HG03159 (cell line): ENCODE data around the gene MMP8.
"Not testable (repeated sequence)": the region's sequence is repeated elsewhere in the genome, so short reads cannot be mapped to it uniquely, and the experiment has no call there.

ENCODE experiments used
- ATAC-seq: cut with Tn5 transposase; IDR thresholded peaks from one replicate; pipeline ENCODE4 v1.9.1; 2021; ENCODE audit warnings: mild to moderate bottlenecking, moderate library complexity; ENCODE audit not compliant: unreplicated experiment

MMP8 gene, protein sequence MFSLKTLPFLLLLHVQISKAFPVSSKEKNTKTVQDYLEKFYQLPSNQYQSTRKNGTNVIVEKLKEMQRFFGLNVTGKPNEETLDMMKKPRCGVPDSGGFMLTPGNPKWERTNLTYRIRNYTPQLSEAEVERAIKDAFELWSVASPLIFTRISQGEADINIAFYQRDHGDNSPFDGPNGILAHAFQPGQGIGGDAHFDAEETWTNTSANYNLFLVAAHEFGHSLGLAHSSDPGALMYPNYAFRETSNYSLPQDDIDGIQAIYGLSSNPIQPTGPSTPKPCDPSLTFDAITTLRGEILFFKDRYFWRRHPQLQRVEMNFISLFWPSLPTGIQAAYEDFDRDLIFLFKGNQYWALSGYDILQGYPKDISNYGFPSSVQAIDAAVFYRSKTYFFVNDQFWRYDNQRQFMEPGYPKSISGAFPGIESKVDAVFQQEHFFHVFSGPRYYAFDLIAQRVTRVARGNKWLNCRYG

GRCh38 chr11:102724904-102725500 lies at the start of gene MMP8:
Gene MMP8 (minus strand): TSS chr11:102724954. CDS start chr11:102724855, 99 bp downstream.
- ATAC-seq, result no peak

DNA sequence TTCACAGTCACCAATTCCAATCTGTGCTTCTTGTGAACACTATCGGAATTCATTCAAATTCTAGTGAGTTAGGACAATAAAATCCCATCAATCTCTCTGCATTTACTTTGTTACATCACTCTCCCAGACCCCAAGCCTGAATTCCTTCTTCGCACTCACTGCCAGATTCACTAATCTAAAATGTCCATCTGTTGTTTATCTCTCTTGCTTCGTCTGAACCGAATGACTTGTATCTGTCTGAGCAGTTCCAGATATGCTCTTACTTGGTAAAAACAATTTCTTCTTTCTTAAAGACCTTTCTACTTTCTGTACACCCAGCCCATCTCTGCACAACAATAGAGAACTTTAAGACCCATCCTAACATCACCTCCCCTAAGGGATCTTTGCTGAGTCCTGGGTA lies 48.6 kb upstream of the MMP8 start:
- ATAC-seq, result no peak

DNA sequence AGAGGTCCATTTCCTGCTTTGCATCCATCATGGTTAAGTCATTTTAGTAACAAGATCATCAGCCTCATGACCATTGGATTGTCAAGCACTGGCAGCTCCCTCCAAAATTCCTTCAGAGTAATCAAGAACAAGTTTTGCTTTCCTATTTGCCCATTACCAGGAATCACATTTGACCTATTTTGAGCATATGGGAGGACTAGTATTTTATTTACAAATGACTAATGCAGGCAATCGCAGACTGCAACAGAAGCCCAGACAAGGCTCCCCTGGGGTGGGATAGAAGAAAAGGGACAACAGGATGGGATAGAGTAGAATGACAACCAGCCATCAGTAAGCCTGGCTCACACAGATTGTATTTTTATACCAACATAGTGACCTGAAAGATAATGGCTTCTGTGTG lies 46.6 kb upstream of the MMP8 start:
- ATAC-seq, result no peak

DNA sequence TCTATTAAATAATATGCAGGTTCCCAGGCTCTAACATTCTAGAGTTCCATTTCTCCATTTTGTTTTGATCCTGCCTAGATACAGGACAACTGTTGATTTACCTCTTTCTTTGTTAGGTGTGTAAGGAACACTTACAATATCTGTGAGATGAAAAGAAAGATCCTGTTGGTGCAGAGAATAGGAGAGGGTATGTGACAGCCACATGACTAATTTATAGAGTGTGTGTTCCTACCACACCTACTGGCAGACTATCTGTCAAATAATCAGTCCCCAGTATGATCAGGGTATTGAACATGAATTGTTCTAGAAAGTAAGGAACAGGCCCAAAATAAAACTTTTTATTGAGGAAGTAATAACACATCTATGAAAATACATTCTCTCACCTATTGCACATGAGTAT lies 45.4 kb upstream of the MMP8 start:
- ATAC-seq, result no peak

DNA sequence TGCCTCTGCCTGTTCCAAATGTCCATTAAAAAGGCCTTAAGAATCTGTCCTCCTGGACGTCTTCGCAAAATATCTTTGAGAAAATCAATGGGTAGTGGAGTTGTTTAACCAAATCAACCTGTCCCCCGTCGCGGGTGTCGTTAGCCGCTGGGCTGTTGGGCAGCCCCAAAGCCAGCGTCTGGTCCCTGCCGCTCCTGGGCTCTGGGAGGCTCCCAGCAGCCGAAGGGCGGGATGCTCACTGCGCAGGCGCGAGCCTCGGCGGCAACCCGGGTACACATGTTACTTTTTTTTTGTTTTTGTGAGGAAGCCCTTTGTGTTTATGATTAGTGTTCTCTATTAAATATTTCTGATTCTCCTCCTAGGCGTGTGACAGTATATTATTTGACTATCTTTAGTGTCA lies 43.0 kb upstream of the MMP8 start:
- no peak for ATAC-seq

DNA sequence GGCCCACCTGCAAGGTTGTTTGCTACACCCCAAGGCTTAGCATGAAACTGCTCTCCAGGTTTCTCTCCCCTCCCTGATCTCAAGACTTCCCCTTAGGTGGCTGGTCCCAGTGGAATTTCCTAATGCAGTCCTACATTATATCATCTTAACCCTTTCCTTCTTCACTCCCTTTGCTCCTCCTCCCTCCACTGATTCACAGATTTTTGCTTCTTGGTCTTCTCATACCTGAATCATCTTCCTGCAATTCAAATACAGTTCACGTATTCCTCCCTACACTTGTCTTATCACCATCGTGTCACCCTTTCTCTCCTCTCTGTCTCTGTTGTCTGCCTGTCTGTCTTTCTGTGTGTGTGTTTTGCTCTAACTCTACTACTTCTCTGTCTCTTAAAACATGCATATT lies 38.7 kb upstream of the MMP8 start:
- ATAC-seq, result no peak

- no peak for ATAC-seq
Observed at GRCh38 chr11:102762361-102762767, 37.6 kb upstream of the MMP8 start.

GRCh38 chr11:102761646-102762238 lies 37.0 kb upstream of the MMP8 start:
- ATAC-seq, result no peak

- no peak for ATAC-seq
Observed at GRCh38 chr11:102760344-102761035, 35.7 kb upstream of the MMP8 start.

DNA sequence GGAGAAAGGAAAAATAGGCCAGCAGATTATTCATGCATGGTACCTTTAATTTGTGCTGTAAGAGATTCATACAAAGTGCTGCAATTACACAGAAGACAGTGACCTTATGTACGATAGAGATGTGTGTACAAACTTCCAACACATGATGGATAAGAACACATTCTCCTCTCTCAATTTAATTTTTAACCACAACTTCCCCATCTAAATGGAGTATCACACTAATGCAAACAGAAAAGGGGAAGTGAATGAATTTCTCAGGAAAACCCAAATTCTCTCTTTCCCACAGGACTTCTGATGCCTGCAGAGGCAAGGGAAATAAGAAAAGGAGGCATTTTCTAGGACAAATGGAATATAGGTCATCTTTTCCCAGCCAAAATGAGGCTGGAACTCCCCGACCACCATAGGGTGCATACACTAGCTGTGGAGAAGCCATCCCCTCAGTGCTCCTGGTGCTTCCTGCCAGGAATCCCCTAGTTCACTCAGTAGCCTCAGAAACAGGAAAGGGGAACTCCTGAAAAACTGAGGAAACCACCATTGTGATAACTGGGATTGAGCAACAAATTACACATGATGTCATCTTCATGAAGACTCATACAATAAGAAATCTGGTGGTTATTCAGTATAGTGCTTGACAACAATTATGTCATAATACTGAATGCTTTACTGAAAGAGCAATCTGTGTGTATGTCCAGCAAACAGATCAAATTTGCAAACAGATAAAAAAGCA lies 33.2 kb upstream of the MMP8 start:
- ATAC-seq, result no peak

GRCh38 chr11:102753267-102753666 lies 28.5 kb upstream of the MMP8 start:
- no peak for ATAC-seq

DNA sequence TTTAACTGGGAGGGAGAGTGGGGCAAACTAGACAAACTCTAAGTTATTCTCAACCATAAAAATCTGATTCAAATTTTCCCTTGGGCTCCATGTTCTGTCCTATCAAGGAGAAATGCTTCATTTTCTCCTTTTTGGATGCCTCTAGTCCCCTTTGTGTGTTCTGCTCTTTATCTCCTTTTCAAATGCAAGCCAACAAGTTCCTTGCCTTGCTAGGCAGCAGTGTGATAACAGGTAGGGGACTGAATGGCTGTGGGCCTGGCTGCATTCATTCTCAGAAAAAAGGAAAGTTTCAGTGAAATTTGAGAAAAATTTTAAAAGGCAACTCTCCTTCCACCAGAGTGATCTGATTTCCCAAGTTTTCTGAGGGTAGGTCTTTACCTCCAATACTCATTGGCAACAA lies 26.9 kb upstream of the MMP8 start:
- no peak for ATAC-seq

GRCh38 chr11:102749101-102749722 lies 24.5 kb upstream of the MMP8 start:
- no peak for ATAC-seq

GRCh38 chr11:102746746-102747578 lies 22.2 kb upstream of the MMP8 start:
- ATAC-seq, result not testable (repeated sequence)

DNA sequence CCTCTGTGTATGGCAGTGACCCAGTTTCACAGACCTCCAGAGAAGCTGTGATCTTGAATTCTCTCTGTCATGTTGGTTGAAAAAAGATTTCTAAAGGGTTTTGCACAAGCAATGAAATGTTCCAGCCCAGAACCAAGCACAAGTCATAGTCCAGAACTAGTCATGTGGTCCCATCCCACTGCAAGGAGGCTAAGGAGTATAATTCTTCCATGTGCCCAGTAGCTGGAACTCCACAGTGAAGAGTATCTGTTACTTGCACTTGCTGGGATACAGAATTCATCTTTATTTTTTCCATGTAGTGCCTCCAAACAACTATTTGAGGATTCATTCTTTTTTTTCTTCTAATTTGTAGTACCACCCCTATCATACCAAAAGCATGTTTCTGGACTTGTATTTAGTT lies 9.9 kb upstream of the MMP8 start:
- no peak for ATAC-seq

GRCh38 chr11:102733232-102733875 lies 8.6 kb upstream of the MMP8 start:
- peak; percentile 90 for ATAC-seq

DNA sequence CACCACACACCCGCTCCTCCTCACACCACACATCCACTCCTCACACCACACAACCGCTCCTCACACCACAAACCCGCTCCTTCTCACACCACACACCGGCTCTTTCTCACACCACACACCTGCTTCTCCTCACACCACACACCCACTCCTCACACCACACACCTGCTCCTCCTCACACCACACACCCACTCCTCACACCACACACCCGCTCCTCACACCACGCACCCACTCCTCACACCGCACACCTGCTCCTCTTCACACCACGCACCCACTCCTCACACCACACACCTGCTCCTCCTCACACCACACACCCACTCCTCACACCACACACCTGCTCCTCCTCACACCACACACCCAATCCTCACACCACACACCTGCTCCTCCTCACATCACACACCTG lies 6.2 kb upstream of the MMP8 start:
- ATAC-seq, result not testable (repeated sequence)

- no peak for ATAC-seq
Observed at GRCh38 chr11:102729849-102730815, 5.4 kb upstream of the MMP8 start.
